ACC112 (cell line): ENCODE results near the gene SOCS2.
"Not testable (repeated sequence)": the region's sequence is repeated elsewhere in the genome, so short reads cannot be mapped to it uniquely, and the experiment has no call there.

ENCODE experiments used
- H2AFZ ChIP-seq: fragments of 200-600 bp; sonication (generic); one replicate; pipeline ENCODE4 v1.6.0; 2017; ENCODE audit warnings: antibody characterized with exemption, low read length; ENCODE audit not compliant: unreplicated experiment
- H3K27ac ChIP-seq: fragments of 200-600 bp; sonication (generic); 2 replicates; pipeline ENCODE4 v1.5.1; 2014; ENCODE audit warnings: low read depth, mild to moderate bottlenecking, antibody characterized with exemption, low read length, moderate library complexity
- H3K27me3 ChIP-seq: fragments of 200-600 bp; sonication (generic); 2 replicates; pipeline ENCODE4 v1.6.1; 2014; ENCODE audit warnings: mild to moderate bottlenecking, antibody characterized with exemption, low read length, moderate library complexity, mixed read lengths; ENCODE audit not compliant: insufficient read depth
- H3K36me3 ChIP-seq: fragments of 200-600 bp; sonication (generic); 2 replicates; pipeline ENCODE4 v1.6.1; 2016; ENCODE audit warnings: mild to moderate bottlenecking, antibody characterized with exemption, low read length, moderate library complexity, mixed read lengths; ENCODE audit not compliant: insufficient read depth
- H3K4me1 ChIP-seq: fragments of 200-600 bp; sonication (generic); one replicate; pipeline ENCODE4 v1.6.1; 2016; ENCODE audit warnings: low read length, mixed read lengths; ENCODE audit not compliant: insufficient read depth, unreplicated experiment, control insufficient read depth
- H3K4me3 ChIP-seq: fragments of 200-600 bp; sonication (generic); 2 replicates; pipeline ENCODE4 v1.5.1; 2014; ENCODE audit warnings: mild to moderate bottlenecking, low read depth, low read length
- H3K79me2 ChIP-seq: fragments of 200-600 bp; sonication (generic); one replicate; pipeline ENCODE4 v1.6.0; 2016; ENCODE audit warnings: low read length; ENCODE audit not compliant: control insufficient read depth, unreplicated experiment, insufficient read depth

Gene SOCS2

DNA sequence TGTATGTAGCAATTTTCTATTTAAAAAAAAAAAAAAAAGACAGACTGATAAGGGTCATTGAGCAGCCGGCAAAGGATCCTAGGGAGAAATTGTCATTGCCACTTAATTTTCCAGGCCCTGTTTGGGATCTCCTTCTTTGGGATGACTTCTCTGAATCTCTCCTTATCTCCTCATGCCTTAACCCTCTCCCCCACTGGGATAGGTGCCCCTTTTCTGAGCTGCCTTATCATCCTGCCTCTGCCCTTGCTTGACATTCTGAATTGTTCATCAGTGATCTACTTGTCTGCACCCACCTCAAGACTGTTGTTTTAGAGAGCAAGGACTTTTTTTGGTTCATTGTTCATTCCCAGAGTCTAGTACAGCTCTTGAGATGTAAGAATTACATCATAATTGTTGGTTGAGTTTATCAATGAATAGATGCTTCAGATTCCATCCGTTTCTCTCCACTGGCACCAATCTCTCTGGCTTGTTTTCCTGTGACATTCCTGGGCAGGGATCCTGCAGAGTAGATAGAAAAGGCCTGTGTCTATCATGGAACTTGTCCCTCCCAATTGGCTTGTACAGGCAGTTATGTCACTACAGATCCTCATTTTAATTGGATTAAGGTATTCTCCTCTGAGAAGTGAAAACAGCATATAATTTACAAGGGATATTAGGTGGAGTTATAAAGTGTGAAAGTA lies 42.6 kb downstream of the SOCS2 start:
- H3K36me3 ChIP-seq = no peaks in the 10 kb centered on the region
- no peak overlapping the region for H3K4me3 ChIP-seq
- H3K27me3 ChIP-seq = no peaks in the 10 kb centered on the region
- H3K27ac ChIP-seq = no peak overlapping the region
- no peak overlapping the region for H2AFZ ChIP-seq
- no peaks in the 10 kb centered on the region for H3K79me2 ChIP-seq
- no peaks in the 10 kb centered on the region for H3K4me1 ChIP-seq

GRCh38 chr12:93616584-93617101 lies 44.2 kb downstream of the SOCS2 start:
- Histone ChIP-seq H3K27ac (no peak overlapping the region), H3K4me1 (peaks cover 3% of the 10 kb centered on the region), H3K79me2 (no peaks in the 10 kb centered on the region), H3K36me3 (no peaks in the 10 kb centered on the region), H3K4me3 (no peak overlapping the region), H3K27me3 (no peaks in the 10 kb centered on the region), H2AFZ (no peak overlapping the region)

GRCh38 chr12:93618891-93619410 lies 46.5 kb downstream of the SOCS2 start:
- peaks cover 18% of the 10 kb centered on the region for H3K4me1 ChIP-seq
- no peaks in the 10 kb centered on the region for H3K27me3 ChIP-seq
- no peak overlapping the region for H3K4me3 ChIP-seq
- H3K27ac ChIP-seq = no peak overlapping the region
- no peaks in the 10 kb centered on the region for H3K79me2 ChIP-seq
- no peak overlapping the region for H2AFZ ChIP-seq
- no peaks in the 10 kb centered on the region for H3K36me3 ChIP-seq

DNA sequence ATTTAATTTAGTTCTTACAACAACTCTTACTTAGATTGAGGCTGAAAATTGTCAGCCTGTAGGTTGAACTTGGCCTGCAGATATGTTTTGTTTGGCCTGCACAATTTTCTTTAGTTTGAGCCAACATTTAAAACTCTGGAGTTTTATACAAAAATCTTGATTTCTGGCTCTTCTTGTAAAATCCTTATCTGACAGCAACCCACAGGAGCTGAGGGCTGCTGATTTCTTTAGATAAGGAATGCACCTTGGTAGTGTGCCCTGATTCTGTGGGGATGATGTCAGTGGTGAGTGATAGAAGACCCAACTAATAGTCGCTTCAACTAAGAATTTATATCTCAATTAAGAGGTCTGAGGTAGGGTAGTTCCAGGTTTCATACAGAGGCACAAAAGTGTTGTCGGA lies 49.5 kb downstream of the SOCS2 start:
- H3K27ac ChIP-seq = peak overlapping the region; percentile 44

DNA sequence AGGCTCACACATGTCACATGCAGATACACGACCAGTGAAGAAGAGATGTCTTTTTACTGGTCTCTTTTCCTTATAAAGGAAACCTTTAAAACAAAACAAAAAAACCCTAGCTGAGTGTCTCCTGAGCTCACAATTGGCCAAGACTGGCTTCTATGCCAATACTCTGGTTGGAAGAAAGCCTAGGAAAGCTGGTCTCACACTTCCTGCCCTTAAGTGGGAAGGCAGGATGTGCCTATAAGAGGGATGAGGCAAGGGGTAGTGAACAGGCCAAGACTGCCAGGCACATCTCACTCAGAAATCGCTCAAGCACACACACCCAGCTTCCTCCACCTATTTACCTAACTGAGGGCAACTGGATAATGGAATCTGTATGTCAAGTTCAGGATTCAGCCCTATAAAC lies 50.0 kb downstream of the SOCS2 start:
- peak overlapping the region; percentile 65 for H2AFZ ChIP-seq
- H3K4me1 ChIP-seq = peaks cover 37% of the 10 kb centered on the region
- peak overlapping the region; percentile 44 for H3K27ac ChIP-seq
- no peaks in the 10 kb centered on the region for H3K79me2 ChIP-seq
- H3K27me3 ChIP-seq = no peaks in the 10 kb centered on the region
- H3K4me3 ChIP-seq = no peak overlapping the region
- no peaks in the 10 kb centered on the region for H3K36me3 ChIP-seq

More for the DNA sequence above, 49.5 kb downstream of the SOCS2 start:
- no peak overlapping the region for H3K4me3 ChIP-seq
- peaks cover 37% of the 10 kb centered on the region for H3K4me1 ChIP-seq
- no peaks in the 10 kb centered on the region for H3K27me3 ChIP-seq
- H2AFZ ChIP-seq = no peak overlapping the region
- H3K79me2 ChIP-seq = no peaks in the 10 kb centered on the region
- no peaks in the 10 kb centered on the region for H3K36me3 ChIP-seq

GRCh38 chr12:93624595-93625294 lies 52.3 kb downstream of the SOCS2 start:
- H3K4me3 ChIP-seq = peak overlapping the region; percentile 11; the same call in 1 of the 2 replicates
- H3K4me1 ChIP-seq = peaks cover 37% of the 10 kb centered on the region
- H3K79me2 ChIP-seq = no peaks in the 10 kb centered on the region
- H3K27ac ChIP-seq = peak overlapping the region; percentile 95
- H2AFZ ChIP-seq = no peak overlapping the region
- H3K27me3 ChIP-seq = no peaks in the 10 kb centered on the region
- H3K36me3 ChIP-seq = no peaks in the 10 kb centered on the region

DNA sequence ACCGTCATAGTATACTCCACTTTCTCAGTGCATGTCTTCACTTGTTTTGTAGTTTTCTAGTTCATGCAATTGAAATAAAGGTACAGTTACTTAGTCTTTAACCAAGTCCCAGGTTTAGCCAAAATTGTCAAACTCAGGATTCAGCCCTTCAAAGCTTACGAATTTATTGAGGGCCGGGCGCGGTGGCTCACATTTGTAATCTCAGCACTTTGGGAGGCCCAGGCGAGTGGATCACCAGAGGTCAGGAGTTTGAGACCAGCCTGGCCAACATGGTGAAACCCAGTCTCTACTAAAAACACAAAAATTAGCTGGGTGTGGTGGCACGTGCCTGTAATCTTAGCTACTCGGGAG lies 52.8 kb downstream of the SOCS2 start:
- not testable (repeated sequence) for H3K27me3 ChIP-seq, H3K4me3 ChIP-seq, H3K36me3 ChIP-seq, H3K79me2 ChIP-seq, H2AFZ ChIP-seq
- peak overlapping the region; percentile 95 for H3K27ac ChIP-seq
- peaks cover 37% of the 10 kb centered on the region for H3K4me1 ChIP-seq

DNA sequence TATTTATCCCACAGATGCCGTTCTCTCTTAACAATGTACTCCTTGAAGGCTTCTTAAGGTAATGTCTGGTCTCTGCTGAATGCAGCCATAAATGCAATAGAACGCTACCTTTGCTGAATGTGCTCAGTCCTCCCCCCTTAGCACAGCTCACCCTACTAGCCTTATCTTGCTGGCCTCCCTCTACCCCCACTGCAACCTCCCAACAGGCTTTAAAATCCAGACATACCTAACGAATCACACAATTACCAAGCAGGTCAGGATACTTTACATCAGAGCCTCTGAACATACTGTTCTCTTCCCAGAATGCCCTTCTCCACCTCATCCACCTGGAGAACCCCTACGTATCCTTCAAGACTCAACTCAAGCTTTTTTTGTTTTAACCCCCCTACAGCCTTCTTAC lies 53.7 kb downstream of the SOCS2 start:
- Histone ChIP-seq H3K79me2 (no peaks in the 10 kb centered on the region), H2AFZ (no peak overlapping the region), H3K27ac (peak overlapping the region; percentile 95)

More for the DNA sequence above, 53.7 kb downstream of the SOCS2 start:
- no peaks in the 10 kb centered on the region for H3K27me3 ChIP-seq
- peaks cover 37% of the 10 kb centered on the region for H3K4me1 ChIP-seq
- H3K4me3 ChIP-seq = no peak overlapping the region
- no peaks in the 10 kb centered on the region for H3K36me3 ChIP-seq
